SK-N-SH (cell line): ENCODE data around the gene DSE. TPM values are rescaled to one million over a fixed set of nuclear protein-coding genes. Genes with fewer than 3 reads are reported as not detected.

ENCODE experiments used
- CTCF ChIA-PET: fragments of 300-600, 350-600 bp; formaldehyde crosslinking; extraction: SDS; loops from one replicate; lab custom pipeline; 2021; lab: Yijun Ruan, JAX
- POLR2A ChIA-PET: fragments of 350-600 bp; sonication (Branson Sonifier 250); formaldehyde crosslinking; extraction: SDS; loops from one replicate; lab custom pipeline; 2020; ENCODE audit warnings: antibody characterized with exemption, inconsistent platforms; lab: Yijun Ruan, JAX
- DNase-seq: peaks from one replicate; pipeline ENCODE4 v3.0.0; 2012
- H2AFZ ChIP-seq: fragments of 200-600 bp; sonication (generic); 2 replicates; pipeline ENCODE4 v1.8.1; 2016; ENCODE audit warnings: antibody characterized with exemption, mild to moderate bottlenecking, low read depth
- H3F3A ChIP-seq: fragments of 200-600 bp; sonication (generic); replicated peaks from 2 replicates; pipeline ENCODE3; 2016; ENCODE audit warnings: antibody characterized with exemption, mild to moderate bottlenecking; ENCODE audit not compliant: insufficient read depth
- H3K27ac ChIP-seq, 2 experiments: fragments of 200-500 bp in 1 of 2; fragments of 200-600 bp in 1 of 2; sonication (Bioruptor generic) in 1 of 2; sonication (generic), shearing (Covaris generic) in 1 of 2; 2 replicates each; pipeline versions ENCODE4 v1.5.1 to v1.6.1; 2014 to 2016; ENCODE audit warnings: low read depth in 2 of 2, inconsistent platforms in 1 of 2, low read length in 1 of 2, mild to moderate bottlenecking in 1 of 2, mixed read lengths in 1 of 2
- H3K27me3 ChIP-seq: fragments of 200-600 bp; sonication (generic), shearing (Covaris generic); 2 replicates; pipeline ENCODE4 v1.6.1; 2016; ENCODE audit warnings: mixed run types; ENCODE audit not compliant: insufficient read depth
- H3K36me3 ChIP-seq, 2 experiments: fragments of 200-500 bp in 1 of 2; fragments of 200-600 bp in 1 of 2; sonication (Bioruptor generic) in 1 of 2; sonication (generic) in 1 of 2; replicated peaks in 1 of 2; 2 replicates each; pipeline versions ENCODE3 to v1.5.1; 2014 to 2016; ENCODE audit warnings: low read length in 1 of 2, mild to moderate bottlenecking in 1 of 2; ENCODE audit not compliant: insufficient read depth in 2 of 2, control insufficient read depth in 1 of 2
- H3K4me1 ChIP-seq, 2 experiments: fragments of 200-500 bp in 1 of 2; fragments of 200-600 bp in 1 of 2; sonication (Bioruptor generic) in 1 of 2; sonication (generic), shearing (Covaris generic) in 1 of 2; 2 replicates each; pipeline versions ENCODE4 v1.5.1 to v1.6.1; 2014 to 2016; ENCODE audit warnings: low read depth in 1 of 2, low read length in 1 of 2, mixed run types in 1 of 2; ENCODE audit not compliant: insufficient read depth in 2 of 2, control insufficient read depth in 1 of 2
- H3K4me2 ChIP-seq: fragments of 200-600 bp; sonication (generic), shearing (Covaris generic); 2 replicates; pipeline ENCODE4 v1.6.1; 2017; ENCODE audit warnings: mixed run types
- H3K4me3 ChIP-seq, 2 experiments: fragments of 200-500 bp in 1 of 2; fragments of 200-600 bp in 1 of 2; sonication (Bioruptor generic) in 1 of 2; sonication (generic), shearing (Covaris generic) in 1 of 2; 2 replicates each; pipeline versions ENCODE4 v1.5.1 to v1.8.1; 2014 to 2016; ENCODE audit warnings: low read depth in 2 of 2, inconsistent platforms in 1 of 2, low read length in 1 of 2, mild to moderate bottlenecking in 1 of 2, mixed read lengths in 1 of 2, moderate library complexity in 1 of 2
- H3K79me2 ChIP-seq: fragments of 200-600 bp; sonication (generic); 2 replicates; pipeline ENCODE4 v1.8.1; 2017; ENCODE audit warnings: mild to moderate bottlenecking; ENCODE audit not compliant: insufficient read depth
- H3K9ac ChIP-seq: fragments of 200-600 bp; sonication (generic); 2 replicates; pipeline ENCODE4 v1.6.1; 2017; ENCODE audit warnings: mixed run types
- H3K9me2 ChIP-seq: fragments of 200-600 bp; sonication (generic); 2 replicates; pipeline ENCODE4 v1.6.1; 2017; ENCODE audit warnings: mixed run types
- H3K9me3 ChIP-seq: fragments of 200-600 bp; sonication (generic); 2 replicates; pipeline ENCODE4 v1.6.1; 2017; ENCODE audit warnings: mixed run types, mild to moderate bottlenecking, moderate library complexity
- H4K20me1 ChIP-seq: fragments of 200-600 bp; sonication (generic); 2 replicates; pipeline ENCODE4 v1.6.1; 2017; ENCODE audit warnings: mild to moderate bottlenecking, mixed run types; ENCODE audit not compliant: insufficient read depth
- EZH2phosphoT487 ChIP-seq: fragments of 200-600 bp; sonication (generic); IDR thresholded peaks from 2 replicates; pipeline ENCODE4 v1.6.1; 2017; ENCODE audit warnings: low read depth, mixed run types, mild to moderate bottlenecking, antibody characterized with exemption, moderate library complexity, borderline replicate concordance
- FOSL2 ChIP-seq: IDR thresholded peaks from 2 replicates; pipeline ENCODE4 v1.4.0; 2012; ENCODE audit warnings: low read depth, mild to moderate bottlenecking, moderate library complexity, borderline replicate concordance
- FOXJ3 ChIP-seq: sonication (generic); formaldehyde crosslinking; IDR thresholded peaks from 2 replicates; pipeline ENCODE4 v1.5.1; 2020; ENCODE audit warnings: mild to moderate bottlenecking, missing genetic modification reagents
- FOXM1 ChIP-seq: IDR thresholded peaks from 2 replicates; pipeline ENCODE4 v1.4.0; 2012; ENCODE audit warnings: low read depth, mild to moderate bottlenecking
- GABPA ChIP-seq: IDR thresholded peaks from 2 replicates; pipeline ENCODE4 v1.4.0; 2012; ENCODE audit warnings: low read depth, mild to moderate bottlenecking
- GATA2 ChIP-seq: sonication (generic); formaldehyde crosslinking; IDR thresholded peaks from 2 replicates; pipeline ENCODE4 v1.5.0; 2020; ENCODE audit warnings: mild to moderate bottlenecking, missing genetic modification reagents
- PBX3 ChIP-seq: IDR thresholded peaks from 2 replicates; pipeline ENCODE4; 2012
- RFX5 ChIP-seq: IDR thresholded peaks from 2 replicates; pipeline ENCODE4 v1.6.1; 2012; ENCODE audit warnings: mild to moderate bottlenecking, improper control_type of control experiment, low read length
- SIN3A ChIP-seq: IDR thresholded peaks from 2 replicates; pipeline ENCODE4 v1.6.1; 2012; ENCODE audit warnings: low read depth, mild to moderate bottlenecking, low read length, moderate library complexity, borderline replicate concordance
- TAF1 ChIP-seq: IDR thresholded peaks from 2 replicates; pipeline ENCODE4 v1.6.1; 2012; ENCODE audit warnings: low read depth, mild to moderate bottlenecking, low read length, moderate library complexity, borderline replicate concordance
- TCF12 ChIP-seq: IDR thresholded peaks from 2 replicates; pipeline ENCODE4 v1.4.0; 2012
- WGBS: methylation state at CpG from one replicate; pipeline ENCODE4 v1.1.6; 2017; ENCODE audit warnings: low lambda C conversion rate; 5-methylcytosine and 5-hydroxymethylcytosine counted together
- polyA plus RNA-seq, 3 experiments: library from polyadenylated mRNA; depleted of rRNA; stranded (reverse); fragments of >200 nt; gene quantifications; 2 replicates each; pipeline ENCODE4 v1.2.3, GENCODE V29; 2012
- TF ChIP-seq, protein P1 (sequence below): IDR thresholded peaks from 2 replicates; pipeline ENCODE4 v1.6.1; 2012; ENCODE audit warnings: mild to moderate bottlenecking, low read depth, low read length, moderate library complexity

The DSE gene
- polyA plus RNA-seq, 1 of the 3 experiments (the other 2 are of a cell fraction) = 12.7 TPM

DNA sequence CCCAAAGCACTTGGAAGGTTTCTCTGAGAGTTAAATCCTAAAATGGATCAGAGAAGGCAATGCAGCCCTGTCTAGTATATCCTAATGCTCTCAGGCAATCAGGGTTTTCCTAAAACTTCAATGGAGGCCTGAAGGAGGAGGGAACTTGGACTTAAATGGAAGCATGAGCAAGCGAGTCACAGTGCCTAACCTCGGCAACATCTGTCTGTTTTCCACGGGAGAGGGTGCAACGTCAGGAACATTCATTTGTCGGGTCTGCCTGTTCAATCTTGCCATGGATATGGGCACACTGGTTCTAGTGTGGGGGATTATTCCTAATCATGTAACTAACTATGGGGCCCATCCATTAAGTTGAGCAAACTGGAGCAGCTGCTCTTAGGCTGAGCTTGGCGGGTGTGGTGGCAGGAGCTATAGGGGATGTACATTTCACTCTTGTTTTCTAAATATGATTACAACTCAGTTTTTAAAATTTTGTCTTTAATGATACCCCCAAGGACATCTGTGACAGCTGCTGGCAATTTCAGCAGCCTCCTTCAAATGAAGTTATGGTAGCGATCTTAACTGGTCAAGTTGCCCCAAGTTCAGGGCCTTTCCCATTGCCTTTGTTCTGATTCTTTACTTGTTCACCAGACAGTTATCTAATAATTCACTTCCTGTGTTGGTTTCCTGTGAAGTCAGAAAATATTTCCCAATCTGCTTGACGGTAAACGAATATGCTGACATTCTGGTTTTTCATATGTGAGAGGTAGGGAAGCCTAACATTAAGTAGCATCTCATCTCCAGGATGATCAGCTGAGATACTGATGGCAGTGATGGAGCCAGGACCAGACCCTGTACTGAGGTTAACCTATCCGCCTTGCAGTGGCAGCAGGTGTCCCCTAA, 21.6 kb downstream of the DSE start:
- Histone ChIP-seq H3K9ac (no peak overlapping the region), H2AFZ (no peak overlapping the region), H3K4me1 (peaks cover 0 to 39% of the 10 kb centered on the region in 2 experiments; a peak in 2 of 4 replicates), H3K9me3 (no peaks in the 10 kb centered on the region), H3K9me2 (no peaks in the 10 kb centered on the region), H3K27me3 (no peaks in the 10 kb centered on the region), H3F3A (peaks cover 3% of the 10 kb centered on the region), H3K27ac (no peak overlapping the region; a peak in 1 of 4 replicates), H3K36me3 (no peaks in the 10 kb centered on the region), H3K79me2 (peaks cover 64% of the 10 kb centered on the region; the same call in 1 of the 2 replicates), H4K20me1 (no peaks in the 10 kb centered on the region), H3K4me3 (no peak overlapping the region), H3K4me2 (no peak overlapping the region)
- TF ChIP-seq GABPA = no peak
- no peak for TF ChIP-seq GATA2 (CRISPR knock-in tag)
- no peak for TF ChIP-seq PBX3
- TF ChIP-seq EZH2phosphoT487 = no peak
- no peak for TF ChIP-seq SIN3A
- no peak for TF ChIP-seq FOSL2
- no peak for TF ChIP-seq FOXJ3 (CRISPR knock-in tag)
- no peak for TF ChIP-seq RFX5
- TF ChIP-seq FOXM1 = no peak
- TF ChIP-seq, protein P1, sequence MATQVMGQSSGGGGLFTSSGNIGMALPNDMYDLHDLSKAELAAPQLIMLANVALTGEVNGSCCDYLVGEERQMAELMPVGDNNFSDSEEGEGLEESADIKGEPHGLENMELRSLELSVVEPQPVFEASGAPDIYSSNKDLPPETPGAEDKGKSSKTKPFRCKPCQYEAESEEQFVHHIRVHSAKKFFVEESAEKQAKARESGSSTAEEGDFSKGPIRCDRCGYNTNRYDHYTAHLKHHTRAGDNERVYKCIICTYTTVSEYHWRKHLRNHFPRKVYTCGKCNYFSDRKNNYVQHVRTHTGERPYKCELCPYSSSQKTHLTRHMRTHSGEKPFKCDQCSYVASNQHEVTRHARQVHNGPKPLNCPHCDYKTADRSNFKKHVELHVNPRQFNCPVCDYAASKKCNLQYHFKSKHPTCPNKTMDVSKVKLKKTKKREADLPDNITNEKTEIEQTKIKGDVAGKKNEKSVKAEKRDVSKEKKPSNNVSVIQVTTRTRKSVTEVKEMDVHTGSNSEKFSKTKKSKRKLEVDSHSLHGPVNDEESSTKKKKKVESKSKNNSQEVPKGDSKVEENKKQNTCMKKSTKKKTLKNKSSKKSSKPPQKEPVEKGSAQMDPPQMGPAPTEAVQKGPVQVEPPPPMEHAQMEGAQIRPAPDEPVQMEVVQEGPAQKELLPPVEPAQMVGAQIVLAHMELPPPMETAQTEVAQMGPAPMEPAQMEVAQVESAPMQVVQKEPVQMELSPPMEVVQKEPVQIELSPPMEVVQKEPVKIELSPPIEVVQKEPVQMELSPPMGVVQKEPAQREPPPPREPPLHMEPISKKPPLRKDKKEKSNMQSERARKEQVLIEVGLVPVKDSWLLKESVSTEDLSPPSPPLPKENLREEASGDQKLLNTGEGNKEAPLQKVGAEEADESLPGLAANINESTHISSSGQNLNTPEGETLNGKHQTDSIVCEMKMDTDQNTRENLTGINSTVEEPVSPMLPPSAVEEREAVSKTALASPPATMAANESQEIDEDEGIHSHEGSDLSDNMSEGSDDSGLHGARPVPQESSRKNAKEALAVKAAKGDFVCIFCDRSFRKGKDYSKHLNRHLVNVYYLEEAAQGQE = no peak
- no peak for DNase-seq
- ChIA-PET POLR2A (no interaction called here), CTCF (interaction anchor here (0.8 to 1.2 kb wide), 2 partner anchors 130 to 169 kb away, joined by 3 read pairs; no protein-coding TSS in a partner anchor)
- WGBS = 97% methylated on average over 7 of the region's 10 CpGs

- H3K9me2 ChIP-seq = no peaks in the 10 kb centered on the region
- H3K27ac ChIP-seq = no peak overlapping the region
- no peak overlapping the region for H3K9ac ChIP-seq
- H3K4me1 ChIP-seq = peaks cover 0 to 42% of the 10 kb centered on the region in 2 experiments
- WGBS = 73% methylated on average over 1 of the region's 1 CpG
- peaks cover under 1% of the 10 kb centered on the region for H3F3A ChIP-seq
- no peak overlapping the region for H2AFZ ChIP-seq
- H3K27me3 ChIP-seq = no peaks in the 10 kb centered on the region
- no peaks in the 10 kb centered on the region for H3K36me3 ChIP-seq
- H3K79me2 ChIP-seq = peaks cover 60% of the 10 kb centered on the region; the same call in 1 of the 2 replicates
- DNase-seq = no peak
- no peaks in the 10 kb centered on the region for H4K20me1 ChIP-seq
- H3K9me3 ChIP-seq = no peaks in the 10 kb centered on the region
- POLR2A ChIA-PET = no interaction called here
- no peak overlapping the region for H3K4me2 ChIP-seq
- CTCF ChIA-PET = interaction anchor here (0.7 to 1.2 kb wide), 2 partner anchors 111 to 168 kb away, joined by 3 read pairs; no protein-coding TSS in a partner anchor
- no peak overlapping the region for H3K4me3 ChIP-seq
- TF ChIP-seq TCF12 (no peak), PBX3 (0 out of 2 replicates have a peak, but pooled peaks have one; percentile 10), TAF1 (no peak), RFX5 (no peak)
- TF ChIP-seq, protein P1 = no peak
Measured at GRCh38 chr6:116393430-116393829, 22.7 kb downstream of the DSE start.
